CD4-positive, alpha-beta T cell (primary cell): ENCODE data around the gene RNF114. TPM values are rescaled to one million over a fixed set of nuclear protein-coding genes. Genes with fewer than 3 reads are reported as not detected.
"Not testable (repeated sequence)": the region's sequence is repeated elsewhere in the genome, so short reads cannot be mapped to it uniquely, and the experiment has no call there.

Source experiments
- ATAC-seq: fragments of 200-7000 bp; cut with Tn5 transposase; one replicate; pipeline ENCODE4 v1.10.0; 2022; ENCODE audit warnings: mild to moderate bottlenecking; ENCODE audit not compliant: poor library complexity
- CTCF ChIA-PET: fragments of 350-600 bp; sonication (Branson Sonifier 250); formaldehyde crosslinking; loops from one replicate; lab custom pipeline; 2021; ENCODE audit warnings: antibody characterized with exemption, inconsistent platforms; lab: Charles Lee
- POLR2A ChIA-PET: fragments of 350-600 bp; sonication (Branson Sonifier 250); formaldehyde crosslinking; loops from one replicate; lab custom pipeline; 2021; ENCODE audit warnings: antibody characterized with exemption, inconsistent platforms; lab: Charles Lee
- DNase-seq, 14 experiments: peaks; one replicate each; pipeline ENCODE4 v3.0.0-alpha.2; 2013 to 2020; ENCODE audit warnings: mixed read lengths in 2 of 14
- H3K27ac ChIP-seq, 2 donors: one replicate each; pipeline versions ENCODE4 v1.5.1 to v1.7.0; 2013; ENCODE audit warnings: low read length in 2 of 2, low read depth in 1 of 2, mild to moderate bottlenecking in 1 of 2
- H3K27me3 ChIP-seq, 2 experiments: 1 replicate in 1 of 2; 2 replicates in 1 of 2; pipeline versions ENCODE4 v1.6.1 to v1.7.0; 2013; ENCODE audit warnings: low read length in 2 of 2, control low read depth in 1 of 2, mild to moderate bottlenecking in 1 of 2, moderate library complexity in 1 of 2; ENCODE audit not compliant: insufficient read depth in 2 of 2, control insufficient read depth in 1 of 2
- H3K36me3 ChIP-seq: one replicate; pipeline ENCODE4 v1.6.1; 2013; ENCODE audit warnings: low read length, control low read depth; ENCODE audit not compliant: insufficient read depth
- H3K4me1 ChIP-seq: one replicate; pipeline ENCODE4 v1.6.1; 2013; ENCODE audit warnings: low read length, control low read depth; ENCODE audit not compliant: insufficient read depth
- H3K4me3 ChIP-seq: one replicate; pipeline ENCODE4 v1.5.1; 2013; ENCODE audit warnings: mild to moderate bottlenecking, low read length, moderate library complexity
- H3K9me3 ChIP-seq, 2 experiments: 1 replicate in 1 of 2; 2 replicates in 1 of 2; pipeline versions ENCODE4 v1.6.1 to v1.7.0; 2013; ENCODE audit warnings: low read length in 2 of 2, mild to moderate bottlenecking in 2 of 2, control low read depth in 1 of 2, moderate library complexity in 1 of 2; ENCODE audit not compliant: control insufficient read depth in 1 of 2, insufficient read depth in 1 of 2
- H3K27ac Mint-ChIP-seq: one replicate; pipeline ENCODE4 v1.8.0; 2020; ENCODE audit warnings: mixed read lengths
- H3K27me3 Mint-ChIP-seq: one replicate; pipeline ENCODE4 v1.8.0; 2021; ENCODE audit warnings: mixed read lengths
- H3K36me3 Mint-ChIP-seq: one replicate; pipeline ENCODE4 v1.8.0; 2021; ENCODE audit warnings: low read depth, mixed read lengths
- H3K4me1 Mint-ChIP-seq: one replicate; pipeline ENCODE4 v1.8.0; 2021; ENCODE audit warnings: low read depth, mixed read lengths
- H3K4me3 Mint-ChIP-seq: one replicate; pipeline ENCODE4 v1.8.0; 2020; ENCODE audit warnings: mild to moderate bottlenecking, mixed read lengths
- H3K9me3 Mint-ChIP-seq: one replicate; pipeline ENCODE4 v1.8.0; 2020; ENCODE audit warnings: mixed read lengths
- CTCF ChIP-seq: fragments of 200-600 bp; IDR thresholded peaks from one replicate; pipeline ENCODE4 v1.8.0; 2022; ENCODE audit warnings: antibody characterized with exemption, mild to moderate bottlenecking
- intact Hi-C, 2 experiments: fragments of 100-400 bp; cut with DNase I in 1 of 2; cut with micrococcal nuclease in 1 of 2; formaldehyde crosslinking; loops; one replicate each; pipeline versions ENCODE4 v1.15.1 to v1.9.0; 2023 to 2025; cut with DNase I, micrococcal nuclease
- total RNA-seq, 174 experiments: library from RNA in 2 of 174; stranded (reverse) in 2 of 174; gene quantifications; one replicate each; pipeline ENCODE4 v1.2.3 and lab custom pipeline; 2021 to 2026

RNF114 gene
- total RNA-seq, 2 experiments from 2014 or later = 129 to 132 TPM

DNA sequence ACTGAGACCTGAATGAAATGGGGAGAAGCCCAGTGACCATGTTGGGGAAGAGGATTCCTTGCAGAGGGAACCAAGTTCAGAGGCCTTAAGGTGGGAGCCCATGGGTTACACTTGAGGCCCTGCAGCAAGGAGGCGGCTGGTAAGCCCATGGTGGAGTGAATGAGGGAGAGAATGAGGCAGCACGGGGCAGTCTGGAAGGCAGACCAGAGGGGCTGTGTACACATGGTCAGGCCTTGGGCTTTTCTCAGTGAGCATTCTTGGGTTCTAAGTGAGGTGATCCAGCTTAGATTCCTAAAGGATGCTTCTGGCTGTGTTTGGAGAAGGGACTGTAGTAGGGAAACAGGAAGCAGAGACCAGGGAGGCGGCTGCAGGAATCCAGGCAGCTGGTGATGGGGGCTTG, 19.0 kb downstream of the RNF114 start:
- TF ChIP-seq CTCF = no peak
- intact Hi-C loops = no loop called here
- no peak overlapping the region for H3K4me3 ChIP-seq
- Mint-ChIP-seq H3K9me3 (no peaks in the 10 kb centered on the region), H3K27me3 (no peaks in the 10 kb centered on the region), H3K36me3 (peaks cover 90% of the 10 kb centered on the region), H3K4me1 (no peaks in the 10 kb centered on the region), H3K27ac (no peak overlapping the region), H3K4me3 (no peak overlapping the region)
- H3K4me1 ChIP-seq = no peaks in the 10 kb centered on the region
- H3K9me3 ChIP-seq = no peaks in the 10 kb centered on the region
- H3K36me3 ChIP-seq = peaks cover 56% of the 10 kb centered on the region
- ATAC-seq (no peak), DNase-seq (no peak)
- ChIA-PET POLR2A (no interaction called here), CTCF (no interaction called here)
- H3K27me3 ChIP-seq = no peaks in the 10 kb centered on the region
- H3K27ac ChIP-seq = no peak overlapping the region

DNA sequence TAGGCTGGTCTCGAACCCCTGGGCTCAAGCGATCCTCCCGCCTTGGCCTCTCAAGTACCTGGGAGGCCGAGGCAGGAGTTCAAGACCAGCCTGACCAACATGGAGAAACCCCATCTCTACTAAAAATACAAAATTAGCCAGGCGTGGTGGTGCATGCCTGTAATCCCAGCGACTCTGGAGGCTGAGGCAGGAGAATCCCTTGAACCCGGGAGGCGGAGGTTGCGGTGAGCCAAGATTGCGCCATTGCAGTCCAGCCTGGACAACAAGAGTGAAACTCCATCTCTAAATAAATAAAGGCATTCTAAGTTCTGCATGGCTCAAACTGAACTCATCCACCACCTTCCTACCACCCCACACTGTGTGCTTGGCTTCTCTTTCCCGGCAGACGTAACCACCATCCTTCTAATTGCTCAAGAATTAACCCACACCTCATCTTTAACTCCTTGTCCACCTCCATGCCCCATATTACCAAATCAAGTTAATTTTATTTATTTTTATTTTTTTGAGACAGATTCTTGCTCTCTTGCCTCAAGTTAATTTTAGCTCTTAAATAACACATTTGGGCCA, 19.7 kb downstream of the RNF114 start:
- H3K36me3 Mint-ChIP-seq = peaks cover 82% of the 10 kb centered on the region
- H3K9me3 Mint-ChIP-seq, H3K27ac ChIP-seq, H3K4me1 Mint-ChIP-seq, intact Hi-C loops, H3K27me3 Mint-ChIP-seq, H3K4me1 ChIP-seq, H3K9me3 ChIP-seq, CTCF ChIA-PET, H3K27me3 ChIP-seq, ATAC-seq, H3K27ac Mint-ChIP-seq, H3K4me3 Mint-ChIP-seq, DNase-seq, H3K4me3 ChIP-seq: not testable (repeated sequence)
- POLR2A ChIA-PET = interaction anchor here (0.8 kb wide), 1 partner anchor 20 kb away, joined by 3 read pairs; no protein-coding TSS in a partner anchor
- H3K36me3 ChIP-seq = peaks cover 48% of the 10 kb centered on the region

- Histone ChIP-seq H3K4me1 (no peaks in the 10 kb centered on the region), H3K27me3 (no peaks in the 10 kb centered on the region), H3K27ac (no peak overlapping the region), H3K9me3 (no peaks in the 10 kb centered on the region), H3K4me3 (no peak overlapping the region), H3K36me3 (peaks cover 41% of the 10 kb centered on the region)
- no peak for DNase-seq
- H3K4me1 Mint-ChIP-seq = no peaks in the 10 kb centered on the region
- CTCF ChIA-PET = no interaction called here
- H3K9me3 Mint-ChIP-seq = no peaks in the 10 kb centered on the region
- POLR2A ChIA-PET = interaction anchor here (0.8 kb wide), 1 partner anchor 21 kb away, joined by 3 read pairs; no protein-coding TSS in a partner anchor
- ATAC-seq = no peak
- TF ChIP-seq CTCF = no peak
- intact Hi-C loops = no loop called here
- peaks cover 77% of the 10 kb centered on the region for H3K36me3 Mint-ChIP-seq
- no peak overlapping the region for H3K4me3 Mint-ChIP-seq
- no peaks in the 10 kb centered on the region for H3K27me3 Mint-ChIP-seq
- no peak overlapping the region for H3K27ac Mint-ChIP-seq
Observed at GRCh38 chr20:49956689-49957088, 20.5 kb downstream of the RNF114 start.

DNA sequence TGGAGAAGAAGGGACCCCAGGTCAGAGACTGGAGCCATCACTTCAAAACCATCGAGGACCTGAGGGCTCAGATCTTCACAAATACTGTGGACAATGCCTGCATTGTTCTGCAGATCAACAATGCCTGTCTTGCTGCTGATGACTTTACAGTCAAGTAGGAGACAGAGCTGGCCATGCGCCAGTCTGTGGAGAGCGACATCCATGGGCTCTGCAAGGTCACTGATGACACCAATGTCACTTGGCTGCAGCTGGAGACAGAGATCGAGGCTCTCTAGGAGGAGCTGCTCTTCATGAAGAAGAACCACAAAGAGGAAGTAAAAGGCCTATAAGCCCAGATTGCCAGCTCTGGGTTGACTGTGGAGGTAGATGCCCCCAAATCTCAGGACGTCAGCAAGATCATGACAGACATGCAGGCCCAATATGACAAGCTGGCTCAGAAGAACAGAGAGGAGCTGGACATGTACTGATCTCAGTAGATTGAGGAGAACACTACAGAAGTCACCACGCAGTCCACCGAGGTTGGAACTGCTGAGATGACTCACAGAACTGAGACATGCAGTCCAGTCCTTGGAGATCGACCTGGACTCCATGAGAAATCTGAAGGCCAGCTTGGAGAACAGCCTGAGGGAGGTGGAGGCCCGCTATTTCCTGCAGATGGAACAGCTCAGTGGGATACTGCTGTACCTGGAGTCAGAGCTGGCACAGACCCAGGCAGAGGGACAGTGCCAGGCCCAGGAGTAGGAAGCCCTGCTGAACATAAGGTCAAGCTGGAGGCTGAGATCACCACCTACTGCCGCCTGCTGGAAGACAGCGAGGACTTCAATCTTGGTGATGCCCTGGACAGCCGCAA, 21.1 kb downstream of the RNF114 start:
- POLR2A ChIA-PET = not testable (repeated sequence)

More for the DNA sequence above, 21.1 kb downstream of the RNF114 start:
- peaks cover 72% of the 10 kb centered on the region for H3K36me3 Mint-ChIP-seq
- CTCF ChIA-PET, DNase-seq, H3K27me3 ChIP-seq, H3K27ac ChIP-seq, H3K27ac Mint-ChIP-seq, H3K4me3 Mint-ChIP-seq, intact Hi-C loops, H3K4me1 ChIP-seq, H3K4me1 Mint-ChIP-seq, H3K9me3 Mint-ChIP-seq, H3K4me3 ChIP-seq, H3K9me3 ChIP-seq, H3K27me3 Mint-ChIP-seq, ATAC-seq: not testable (repeated sequence)
- peaks cover 35% of the 10 kb centered on the region for H3K36me3 ChIP-seq
